Endothelial cell of hepatic sinusoid (primary cell): Measurements from ENCODE around the gene ATP1A2.

ENCODE experiments used
- in situ Hi-C: cut with HindIII; loops from 2 replicates; pipeline ENCODE4 v1.10.0; 2017; ENCODE audit warnings: low sequenced_read_pairs

The ATP1A2 gene

GRCh38 chr1:160115545-160116282, at the start of gene ATP1A2:
TSS of gene ATP1A2 (plus strand) at chr1:160115759. CDS start at chr1:160115862, 103 bp downstream.
- in situ Hi-C loops = no loop called here

- in situ Hi-C loops = loop anchor here (5.0 kb wide), 1 partner anchor 60 kb away; no protein-coding TSS in a partner anchor
Measured at GRCh38 chr1:160066829-160067745, 48.5 kb upstream of the ATP1A2 start.

- in situ Hi-C loops = loop anchor here (5.0 kb wide), 1 partner anchor 59 kb away; no protein-coding TSS in a partner anchor
Measured at GRCh38 chr1:160068225-160068624, 47.3 kb upstream of the ATP1A2 start.

GRCh38 chr1:160069460-160070231, 45.9 kb upstream of the ATP1A2 start, which contains the start of gene KCNJ10:
TSS of gene KCNJ10 (minus strand) at chr1:160070160. CDS start at chr1:160042532, 27,628 bp downstream.
- in situ Hi-C loops = loop anchor here (5.0 kb wide), 2 partner anchors 58 to 102 kb away; no protein-coding TSS in a partner anchor

GRCh38 chr1:160070243-160071163, 45.1 kb upstream of the ATP1A2 start:
- in situ Hi-C loops = loop anchor here (5.0 kb wide), 1 partner anchor 103 kb away; no protein-coding TSS in a partner anchor

GRCh38 chr1:160071289-160071688, 44.3 kb upstream of the ATP1A2 start:
- in situ Hi-C loops = loop anchor here (5.0 kb wide), 1 partner anchor 104 kb away; no protein-coding TSS in a partner anchor

- in situ Hi-C loops = loop anchor here (5.0 kb wide), 1 partner anchor 108 kb away; no protein-coding TSS in a partner anchor
Measured at GRCh38 chr1:160074865-160075264, 40.7 kb upstream of the ATP1A2 start.

- in situ Hi-C loops = no loop called here
Measured at GRCh38 chr1:160075836-160076235, 39.7 kb upstream of the ATP1A2 start.

- in situ Hi-C loops = no loop called here
Measured at GRCh38 chr1:160076295-160076694, 39.3 kb upstream of the ATP1A2 start.

GRCh38 chr1:160077486-160077885, 38.1 kb upstream of the ATP1A2 start:
- in situ Hi-C loops = no loop called here

- in situ Hi-C loops = no loop called here
Measured at GRCh38 chr1:160078512-160079195, 36.9 kb upstream of the ATP1A2 start.

GRCh38 chr1:160079448-160079847, 36.1 kb upstream of the ATP1A2 start:
- in situ Hi-C loops = no loop called here

GRCh38 chr1:160080381-160081100, 35.0 kb upstream of the ATP1A2 start:
- in situ Hi-C loops = no loop called here

- in situ Hi-C loops = no loop called here
Measured at GRCh38 chr1:160081261-160081936, 34.2 kb upstream of the ATP1A2 start, which contains the start of gene KCNJ9. TSS of gene KCNJ9 (plus strand) at chr1:160081538. CDS start at chr1:160084031, 2,493 bp downstream.

GRCh38 chr1:160082487-160082886, 33.1 kb upstream of the ATP1A2 start:
- in situ Hi-C loops = no loop called here

- in situ Hi-C loops = no loop called here
Measured at GRCh38 chr1:160082926-160083325, 32.6 kb upstream of the ATP1A2 start.

GRCh38 chr1:160083968-160084770, 31.4 kb upstream of the ATP1A2 start:
- in situ Hi-C loops = no loop called here
